OCI-LY1 (cell line): ENCODE results near the gene CCNY.

Source experiments
- H2AFZ ChIP-seq: fragments of 200-600 bp; sonication (generic), shearing (Covaris generic); 2 replicates; pipeline ENCODE4 v1.6.0; 2014; ENCODE audit warnings: antibody characterized with exemption, mild to moderate bottlenecking, low read length
- H3F3A ChIP-seq: fragments of 200-600 bp; sonication (generic), shearing (Covaris generic); 2 replicates; pipeline ENCODE4 v1.6.0; 2014; ENCODE audit warnings: mild to moderate bottlenecking, antibody characterized with exemption, low read length, moderate library complexity; ENCODE audit not compliant: insufficient read depth
- H3K27ac ChIP-seq: fragments of 200-600 bp; sonication (generic); 2 replicates; pipeline ENCODE4 v1.5.1; 2014; ENCODE audit warnings: low read length, mixed run types, mild to moderate bottlenecking, low read depth; ENCODE audit not compliant: poor library complexity, severe bottlenecking
- H3K27me3 ChIP-seq: fragments of 200-600 bp; sonication (generic); 2 replicates; pipeline ENCODE4 v1.6.0; 2014; ENCODE audit warnings: antibody characterized with exemption, mild to moderate bottlenecking, low read length, moderate library complexity; ENCODE audit not compliant: insufficient read depth
- H3K36me3 ChIP-seq: fragments of 200-600 bp; sonication (generic); 2 replicates; pipeline ENCODE4 v1.6.1; 2014; ENCODE audit warnings: mild to moderate bottlenecking, antibody characterized with exemption, low read length, moderate library complexity, mixed read lengths; ENCODE audit not compliant: insufficient read depth
- H3K4me1 ChIP-seq: fragments of 200-600 bp; sonication (generic); 2 replicates; pipeline ENCODE4 v1.5.1; 2014; ENCODE audit warnings: mild to moderate bottlenecking, low read length, moderate library complexity; ENCODE audit not compliant: insufficient read depth, severe bottlenecking
- H3K4me2 ChIP-seq: fragments of 200-600 bp; sonication (generic), shearing (Covaris generic); 2 replicates; pipeline ENCODE4 v1.6.1; 2014; ENCODE audit warnings: low read length
- H3K4me3 ChIP-seq: fragments of 200-600 bp; sonication (generic); 2 replicates; pipeline ENCODE4 v1.5.1; 2014; ENCODE audit warnings: low read length, low read depth, mild to moderate bottlenecking, mixed read lengths; ENCODE audit not compliant: poor library complexity, severe bottlenecking
- H3K79me2 ChIP-seq: fragments of 200-600 bp; shearing (Covaris generic); 2 replicates; pipeline ENCODE4 v1.6.1; 2016; ENCODE audit warnings: mixed run types, low read length, mixed read lengths; ENCODE audit not compliant: insufficient read depth
- H3K9ac ChIP-seq: fragments of 200-600 bp; sonication (generic), shearing (Covaris generic); 2 replicates; pipeline ENCODE4 v1.6.1; 2014; ENCODE audit warnings: mild to moderate bottlenecking, low read length, mixed read lengths
- H3K9me2 ChIP-seq: fragments of 200-600 bp; sonication (generic), shearing (Covaris generic); 2 replicates; pipeline ENCODE4 v1.6.1; 2014; ENCODE audit warnings: low read depth, mild to moderate bottlenecking, low read length, mixed read lengths
- H3K9me3 ChIP-seq: fragments of 200-600 bp; shearing (Covaris generic); 2 replicates; pipeline ENCODE4 v1.6.1; 2014; ENCODE audit warnings: low read length, mixed read lengths
- H4K20me1 ChIP-seq: fragments of 200-600 bp; sonication (generic), shearing (Covaris generic); 2 replicates; pipeline ENCODE4 v1.6.0; 2016; ENCODE audit warnings: mild to moderate bottlenecking, low read length; ENCODE audit not compliant: insufficient read depth
- EZH2 ChIP-seq: fragments of 200-600 bp; sonication (generic), shearing (Covaris generic); IDR thresholded peaks from 2 replicates; pipeline ENCODE4 v1.8.0; 2017; ENCODE audit warnings: borderline replicate concordance, mixed run types, mild to moderate bottlenecking, antibody characterized with exemption, low read length, moderate library complexity, mixed read lengths
- TF ChIP-seq, protein P1 (sequence below): fragments of 200-600 bp; sonication (generic), shearing (Covaris generic); IDR thresholded peaks from 2 replicates; pipeline ENCODE4 v1.5.1; 2017; ENCODE audit warnings: mild to moderate bottlenecking, antibody characterized with exemption, low read length, moderate library complexity, mixed read lengths

Gene CCNY

DNA sequence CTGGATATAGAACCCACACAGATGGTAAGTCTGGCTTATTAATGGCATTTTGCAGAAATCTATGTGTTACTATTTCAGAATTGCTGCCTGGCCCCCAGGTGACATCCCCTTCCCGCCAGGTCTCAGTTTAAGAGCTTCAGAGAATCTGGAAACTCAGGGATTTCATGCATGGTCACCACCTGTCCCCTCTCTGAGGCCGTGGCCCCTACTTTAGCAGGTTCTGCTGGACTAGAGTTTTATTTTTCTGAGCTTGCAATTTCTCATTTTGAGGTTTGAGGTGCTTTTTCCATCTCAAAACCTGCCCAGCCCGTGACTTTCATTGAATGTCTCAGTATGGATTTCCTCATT, 244.1 kb downstream of the CCNY start:
- H3K27me3 ChIP-seq: no peaks in the 10 kb centered on the region
- no peaks in the 10 kb centered on the region for H3F3A ChIP-seq
- H2AFZ ChIP-seq: no peak overlapping the region
- H3K4me2 ChIP-seq: no peak overlapping the region
- no peaks in the 10 kb centered on the region for H3K36me3 ChIP-seq
- TF ChIP-seq EZH2: no peak
- TF ChIP-seq, protein P1, sequence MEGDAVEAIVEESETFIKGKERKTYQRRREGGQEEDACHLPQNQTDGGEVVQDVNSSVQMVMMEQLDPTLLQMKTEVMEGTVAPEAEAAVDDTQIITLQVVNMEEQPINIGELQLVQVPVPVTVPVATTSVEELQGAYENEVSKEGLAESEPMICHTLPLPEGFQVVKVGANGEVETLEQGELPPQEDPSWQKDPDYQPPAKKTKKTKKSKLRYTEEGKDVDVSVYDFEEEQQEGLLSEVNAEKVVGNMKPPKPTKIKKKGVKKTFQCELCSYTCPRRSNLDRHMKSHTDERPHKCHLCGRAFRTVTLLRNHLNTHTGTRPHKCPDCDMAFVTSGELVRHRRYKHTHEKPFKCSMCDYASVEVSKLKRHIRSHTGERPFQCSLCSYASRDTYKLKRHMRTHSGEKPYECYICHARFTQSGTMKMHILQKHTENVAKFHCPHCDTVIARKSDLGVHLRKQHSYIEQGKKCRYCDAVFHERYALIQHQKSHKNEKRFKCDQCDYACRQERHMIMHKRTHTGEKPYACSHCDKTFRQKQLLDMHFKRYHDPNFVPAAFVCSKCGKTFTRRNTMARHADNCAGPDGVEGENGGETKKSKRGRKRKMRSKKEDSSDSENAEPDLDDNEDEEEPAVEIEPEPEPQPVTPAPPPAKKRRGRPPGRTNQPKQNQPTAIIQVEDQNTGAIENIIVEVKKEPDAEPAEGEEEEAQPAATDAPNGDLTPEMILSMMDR: no peak
- no peaks in the 10 kb centered on the region for H4K20me1 ChIP-seq
- no peaks in the 10 kb centered on the region for H3K9me2 ChIP-seq
- H3K4me3 ChIP-seq: no peak overlapping the region
- H3K9ac ChIP-seq: no peak overlapping the region
- no peak overlapping the region for H3K27ac ChIP-seq
- H3K79me2 ChIP-seq: no peaks in the 10 kb centered on the region
- no peaks in the 10 kb centered on the region for H3K4me1 ChIP-seq
- H3K9me3 ChIP-seq: no peaks in the 10 kb centered on the region

DNA sequence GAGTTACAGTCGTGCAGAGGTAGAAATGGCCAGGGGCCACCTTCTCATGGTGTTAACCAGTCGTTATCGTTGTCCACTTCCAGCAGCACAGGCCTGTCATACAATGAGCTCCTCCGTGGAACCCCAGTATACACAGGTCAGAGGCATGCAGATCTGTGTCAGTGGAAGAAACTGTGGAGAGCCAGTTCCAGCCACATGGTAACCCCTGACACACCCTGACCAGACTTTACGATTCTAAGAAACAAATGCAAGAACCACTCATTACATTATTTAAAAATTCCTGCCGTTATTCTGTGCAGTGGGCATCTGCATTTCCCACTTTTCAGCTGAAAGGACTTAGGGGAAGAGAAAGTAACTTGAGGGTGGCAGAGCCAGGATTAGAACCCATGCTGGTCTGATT, 245.3 kb downstream of the CCNY start:
- Histone ChIP-seq H3K36me3 (no peaks in the 10 kb centered on the region), H3K4me1 (no peaks in the 10 kb centered on the region), H4K20me1 (no peaks in the 10 kb centered on the region), H3K4me2 (no peak overlapping the region), H3K4me3 (no peak overlapping the region), H3K27me3 (no peaks in the 10 kb centered on the region), H3K9ac (no peak overlapping the region), H3K9me2 (no peaks in the 10 kb centered on the region), H3K79me2 (no peaks in the 10 kb centered on the region), H3K27ac (no peak overlapping the region), H3F3A (no peaks in the 10 kb centered on the region), H3K9me3 (no peaks in the 10 kb centered on the region), H2AFZ (no peak overlapping the region)
- no peak for TF ChIP-seq EZH2
- TF ChIP-seq, protein P1: no peak

DNA sequence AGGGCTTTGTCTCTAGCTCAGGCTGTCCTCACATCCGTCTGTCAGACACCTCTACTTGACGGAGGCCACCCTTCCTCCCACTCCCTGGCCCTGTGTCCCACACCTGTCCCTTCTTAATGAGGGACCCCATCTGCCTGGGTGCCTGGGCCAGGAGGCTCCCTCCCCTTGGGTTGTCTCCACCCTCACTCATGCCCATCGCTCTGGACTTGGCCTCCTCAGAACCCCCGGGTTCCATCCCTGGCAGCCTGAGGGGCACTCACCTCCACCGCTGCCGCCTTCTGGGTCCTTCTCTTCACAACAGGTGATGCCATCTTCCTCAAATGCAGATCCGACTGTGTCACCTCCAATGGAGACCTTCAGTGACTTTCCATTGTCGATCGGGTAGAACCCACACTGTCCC, 248.6 kb downstream of the CCNY start:
- Histone ChIP-seq H3K9ac (no peak overlapping the region), H3K4me2 (no peak overlapping the region), H3K4me3 (no peak overlapping the region), H3K9me2 (no peaks in the 10 kb centered on the region), H3K27me3 (no peaks in the 10 kb centered on the region), H3K36me3 (no peaks in the 10 kb centered on the region), H3F3A (no peaks in the 10 kb centered on the region), H3K79me2 (no peaks in the 10 kb centered on the region), H3K27ac (no peak overlapping the region), H3K9me3 (no peaks in the 10 kb centered on the region), H3K4me1 (no peaks in the 10 kb centered on the region), H4K20me1 (no peaks in the 10 kb centered on the region), H2AFZ (no peak overlapping the region)
- no peak for TF ChIP-seq EZH2
- TF ChIP-seq, protein P1: no peak
